GM12874 (cell line): ENCODE results near the gene PARP1.

Experiments used
- TF ChIP-seq, protein P1 (sequence below): IDR thresholded peaks from 2 replicates; pipeline ENCODE4 v1.5.1; 2011; ENCODE audit warnings: low read depth, mild to moderate bottlenecking, control low read depth, low read length, moderate library complexity; ENCODE audit not compliant: insufficient read depth

The PARP1 gene

DNA sequence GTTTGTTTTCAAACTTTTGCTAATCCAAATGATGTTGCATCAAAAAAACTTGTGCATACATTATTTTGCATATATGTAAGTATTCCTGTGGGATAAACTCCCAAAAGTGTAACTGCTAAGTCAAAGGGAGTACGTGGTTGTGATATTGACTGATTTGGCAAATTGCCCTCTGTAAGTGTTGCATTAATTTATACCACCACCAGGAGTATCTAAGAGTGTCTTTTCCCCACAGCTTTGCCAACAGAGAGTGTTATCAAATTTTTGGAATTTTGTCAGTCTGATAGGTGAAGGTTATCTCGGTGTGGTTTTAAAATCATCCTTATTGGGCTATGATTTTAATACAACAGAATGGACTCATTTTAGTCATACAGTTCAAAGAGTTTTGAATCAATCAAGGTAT, 30.1 kb upstream of the PARP1 start:
- TF ChIP-seq, protein P1, sequence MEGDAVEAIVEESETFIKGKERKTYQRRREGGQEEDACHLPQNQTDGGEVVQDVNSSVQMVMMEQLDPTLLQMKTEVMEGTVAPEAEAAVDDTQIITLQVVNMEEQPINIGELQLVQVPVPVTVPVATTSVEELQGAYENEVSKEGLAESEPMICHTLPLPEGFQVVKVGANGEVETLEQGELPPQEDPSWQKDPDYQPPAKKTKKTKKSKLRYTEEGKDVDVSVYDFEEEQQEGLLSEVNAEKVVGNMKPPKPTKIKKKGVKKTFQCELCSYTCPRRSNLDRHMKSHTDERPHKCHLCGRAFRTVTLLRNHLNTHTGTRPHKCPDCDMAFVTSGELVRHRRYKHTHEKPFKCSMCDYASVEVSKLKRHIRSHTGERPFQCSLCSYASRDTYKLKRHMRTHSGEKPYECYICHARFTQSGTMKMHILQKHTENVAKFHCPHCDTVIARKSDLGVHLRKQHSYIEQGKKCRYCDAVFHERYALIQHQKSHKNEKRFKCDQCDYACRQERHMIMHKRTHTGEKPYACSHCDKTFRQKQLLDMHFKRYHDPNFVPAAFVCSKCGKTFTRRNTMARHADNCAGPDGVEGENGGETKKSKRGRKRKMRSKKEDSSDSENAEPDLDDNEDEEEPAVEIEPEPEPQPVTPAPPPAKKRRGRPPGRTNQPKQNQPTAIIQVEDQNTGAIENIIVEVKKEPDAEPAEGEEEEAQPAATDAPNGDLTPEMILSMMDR, result no peak

DNA sequence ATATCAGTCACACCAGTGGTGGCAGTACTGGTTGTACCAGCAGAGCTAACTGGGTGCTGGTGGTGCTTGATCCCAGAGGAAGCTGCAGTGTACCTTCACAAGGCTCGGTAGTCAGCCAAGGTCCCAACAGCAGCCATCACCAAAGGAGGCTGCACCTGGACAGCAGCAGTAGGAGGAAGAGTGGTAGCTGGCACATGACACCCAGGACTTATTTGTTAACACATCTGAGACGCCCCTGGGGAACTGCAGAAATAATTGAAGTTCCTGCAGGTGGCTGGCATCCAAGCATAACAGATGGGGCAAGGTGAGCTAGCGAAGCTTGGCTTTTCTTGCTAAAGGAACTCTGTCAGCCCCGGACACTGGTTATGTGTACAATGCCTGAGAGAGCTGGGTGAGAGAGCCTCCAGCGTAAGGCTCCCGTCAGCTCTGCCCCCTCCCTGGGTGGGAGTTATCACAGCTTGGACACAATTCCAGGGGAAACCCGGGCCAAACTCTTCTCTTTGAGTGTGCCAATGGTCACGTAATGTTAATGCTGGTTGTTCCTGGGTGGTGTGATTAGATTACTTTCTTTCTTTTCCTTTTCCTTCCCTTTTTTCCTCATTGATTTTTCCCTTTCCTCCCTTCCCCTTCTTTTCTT, 29.1 kb upstream of the PARP1 start:
- TF ChIP-seq, protein P1, result no peak

DNA sequence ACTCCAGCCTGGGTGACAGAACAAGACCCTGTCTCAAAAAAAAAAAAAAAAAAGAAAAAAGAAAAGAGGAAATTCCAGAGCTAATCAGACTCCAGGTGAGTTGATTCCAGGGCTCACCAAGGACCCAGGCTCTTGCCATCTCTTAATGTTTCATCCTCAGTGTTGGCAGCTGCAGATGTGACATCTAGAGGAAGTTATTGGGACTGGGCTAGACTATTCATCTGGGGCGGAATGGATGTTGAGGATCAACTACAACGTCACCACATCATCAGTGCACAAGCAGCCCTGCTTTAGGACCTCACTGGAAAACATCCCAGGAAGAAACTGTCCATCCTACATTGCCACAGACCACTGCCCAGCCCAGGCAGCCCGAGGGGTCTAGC, 28.6 kb upstream of the PARP1 start:
- TF ChIP-seq, protein P1, result no peak

DNA sequence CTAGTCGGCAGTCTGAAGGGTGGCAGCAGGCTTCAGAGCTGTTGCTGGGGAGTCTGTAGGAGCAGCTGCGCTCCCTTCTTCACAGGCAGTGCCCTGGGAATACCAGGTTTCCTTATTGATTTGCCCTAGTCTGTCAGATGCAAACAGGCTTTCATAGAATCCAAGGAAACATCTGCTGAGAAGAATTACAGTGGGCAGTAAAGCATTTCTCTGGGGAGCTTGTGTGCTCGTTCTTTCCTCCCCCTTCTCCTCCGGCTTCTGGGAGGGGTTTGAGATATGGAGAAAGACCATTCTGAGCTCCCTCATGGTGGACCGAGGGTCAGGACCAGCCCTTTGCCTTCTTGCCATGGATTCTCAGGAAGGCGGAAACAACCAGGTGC, 25.4 kb upstream of the PARP1 start:
- TF ChIP-seq, protein P1, result no peak

DNA sequence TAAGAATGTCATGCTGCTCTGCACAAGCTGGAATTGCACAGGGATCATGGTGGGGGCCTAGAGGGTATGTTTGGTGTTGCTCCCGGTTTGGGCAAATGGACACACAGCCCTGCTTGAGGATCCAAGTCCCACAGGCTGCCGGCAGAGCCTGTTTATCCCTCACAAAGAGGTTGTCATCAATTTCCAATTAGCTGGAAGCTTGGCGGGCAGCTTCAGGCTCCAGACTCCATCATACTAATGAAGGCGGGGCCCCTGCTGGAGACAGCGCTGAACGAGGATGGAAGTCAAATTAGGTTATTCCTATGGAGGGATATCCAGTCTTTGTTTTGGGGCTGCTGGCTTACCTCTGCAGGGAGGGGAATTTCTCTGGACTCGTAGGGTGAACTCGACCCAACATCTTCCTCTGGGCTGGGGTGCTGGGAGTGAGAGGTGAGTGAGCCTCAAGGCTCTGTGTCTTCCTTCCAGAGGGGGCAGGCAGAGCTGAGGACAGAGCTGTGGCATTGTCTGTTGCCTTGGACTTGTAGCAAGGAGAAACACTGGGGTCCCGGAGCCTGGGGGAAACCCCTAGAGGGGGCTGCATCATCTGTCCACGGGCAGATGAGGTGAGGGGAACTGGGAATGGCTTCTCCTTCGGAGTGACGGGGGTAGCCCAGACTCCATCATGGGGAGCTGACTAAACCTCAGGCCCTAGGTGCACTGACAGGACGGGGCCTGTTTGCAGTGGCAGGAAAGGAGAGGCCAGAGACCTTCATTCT, 24.9 kb upstream of the PARP1 start:
- TF ChIP-seq, protein P1, result no peak

DNA sequence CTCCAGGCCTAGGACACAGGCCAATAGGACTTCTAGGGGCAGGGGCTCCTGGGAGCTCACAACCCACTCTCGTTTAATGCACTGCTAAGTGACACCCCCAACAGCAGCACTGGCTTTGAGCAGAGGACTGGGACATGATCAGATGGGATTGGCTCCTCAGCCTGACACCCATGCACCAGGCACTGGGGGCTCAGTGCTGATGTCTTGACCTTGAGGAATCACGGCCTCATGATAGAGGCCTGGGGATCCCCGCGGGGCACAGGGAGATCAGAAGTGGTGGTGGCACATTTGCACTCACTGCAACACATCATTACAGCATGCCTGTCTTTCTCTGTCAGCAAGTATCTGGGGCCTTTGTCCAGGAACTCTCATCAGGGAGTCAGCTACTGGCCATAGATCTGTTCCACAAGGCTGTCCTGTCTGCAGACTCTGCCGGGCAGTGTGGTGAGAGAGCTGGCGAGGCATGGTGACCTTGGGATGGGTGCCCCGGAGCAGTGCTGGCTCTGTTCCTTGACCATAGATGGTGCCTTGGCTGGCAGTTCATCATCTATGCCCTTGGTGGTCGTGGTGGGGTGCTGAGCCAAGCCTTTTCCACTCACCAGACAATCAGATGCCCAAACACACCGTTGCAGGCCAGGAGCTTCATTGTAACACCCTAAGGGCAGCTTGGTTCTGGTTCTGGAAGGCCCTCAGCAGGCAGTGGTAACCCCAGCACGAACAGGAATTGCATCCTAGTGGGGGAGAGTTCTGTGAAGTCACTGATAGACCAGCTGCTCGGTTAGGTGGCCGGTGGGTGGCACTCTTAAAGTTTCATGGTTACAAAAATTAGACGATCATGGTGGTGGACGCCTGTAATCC, 22.2 kb upstream of the PARP1 start:
- TF ChIP-seq, protein P1, result no peak

DNA sequence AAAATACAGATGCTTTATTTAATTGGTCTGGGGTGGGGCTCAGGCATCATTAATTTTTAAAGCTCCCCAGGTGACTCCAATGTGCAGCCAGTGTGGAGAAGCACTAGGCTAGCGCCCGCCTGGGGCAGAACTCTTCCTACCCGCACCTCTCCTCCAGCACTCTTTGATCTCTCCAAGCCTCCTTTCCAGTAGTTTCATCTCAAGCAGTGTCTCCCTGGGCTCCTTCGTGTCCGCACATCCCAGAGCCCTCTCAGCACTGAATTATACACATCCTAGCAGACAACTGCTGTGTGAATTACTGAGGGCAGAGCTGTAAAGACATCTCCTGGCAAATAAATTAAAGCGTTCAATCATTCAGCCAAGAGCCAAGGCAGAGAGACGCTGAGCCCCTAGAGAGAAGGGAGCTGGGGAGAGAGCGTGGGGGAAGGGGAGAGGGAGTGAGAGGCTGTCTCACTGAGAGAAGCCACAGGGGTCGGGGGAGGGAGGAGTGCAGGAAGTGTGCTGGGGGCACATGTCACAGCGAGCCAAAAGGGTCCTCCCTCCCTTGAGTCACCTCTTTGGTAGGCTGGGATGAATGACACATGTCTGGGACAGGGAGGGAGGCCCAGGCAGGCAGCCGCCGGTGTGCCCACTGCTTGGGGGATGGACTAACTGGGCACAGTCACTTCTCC, 21.0 kb upstream of the PARP1 start:
- TF ChIP-seq, protein P1, result no peak
